GM18502 (cell line): ENCODE measurements around the gene PCIF1.

Experiments
- ATAC-seq: cut with Tn5 transposase; IDR thresholded peaks from one replicate; pipeline ENCODE4 v1.9.1; 2021; ENCODE audit warnings: mild to moderate bottlenecking; ENCODE audit not compliant: unreplicated experiment, poor library complexity

Gene PCIF1

GRCh38 chr20:45962031-45962755 lies 27.7 kb downstream of the PCIF1 start:
- ATAC-seq = no peak

DNA sequence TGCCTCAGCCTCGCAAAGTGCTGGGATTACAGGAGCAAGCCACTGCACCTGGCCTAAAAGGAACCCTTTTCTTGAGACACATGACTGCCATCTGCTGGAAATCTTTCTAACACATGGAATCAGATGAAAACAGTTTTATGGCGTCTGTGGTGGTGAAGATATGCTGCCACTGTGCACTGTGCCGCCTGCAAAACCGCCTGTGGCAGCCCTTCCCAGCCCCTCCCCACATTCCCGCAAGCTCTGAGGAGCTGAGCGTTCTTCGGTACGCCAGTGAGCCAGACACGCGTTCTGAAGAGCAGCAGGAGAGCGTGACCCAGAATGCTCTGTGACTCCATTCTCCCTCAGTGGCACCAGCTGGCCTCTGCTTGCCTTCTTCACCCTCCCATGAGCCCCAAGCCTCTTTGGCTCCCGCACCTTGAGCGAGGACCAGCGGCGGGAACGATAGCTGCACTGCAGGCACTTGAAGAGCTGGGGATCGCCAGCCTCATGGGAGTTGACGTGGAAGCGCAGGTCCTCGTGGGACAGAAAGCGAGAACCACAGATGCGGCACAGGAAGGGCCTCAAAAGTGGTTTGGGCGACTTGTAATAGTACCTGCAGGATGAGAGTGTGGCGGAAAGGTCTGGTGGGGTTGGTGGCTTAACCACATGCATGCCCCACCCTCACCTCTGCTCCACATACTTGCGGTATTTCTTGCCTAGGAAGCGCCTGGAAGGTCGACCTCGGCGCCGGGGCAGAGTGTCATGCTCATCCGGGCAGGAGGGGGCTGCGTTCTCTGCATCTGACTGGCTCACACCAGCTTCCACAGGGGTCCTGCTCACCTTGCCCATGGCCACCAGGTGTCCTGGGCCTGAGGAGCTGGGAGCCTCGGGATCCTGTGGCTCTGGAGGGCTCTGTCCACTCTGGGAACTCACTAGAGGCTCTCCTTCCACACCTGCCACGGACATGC lies 28.8 kb downstream of the PCIF1 start:
- no peak for ATAC-seq

GRCh38 chr20:45964006-45964400 lies 29.5 kb downstream of the PCIF1 start:
- no peak for ATAC-seq

GRCh38 chr20:45965169-45966002 lies 30.9 kb downstream of the PCIF1 start:
- no peak for ATAC-seq

- ATAC-seq = no peak
Observed at GRCh38 chr20:45967551-45968080, 33.1 kb downstream of the PCIF1 start.

GRCh38 chr20:45968081-45968671 lies 33.7 kb downstream of the PCIF1 start:
- no peak for ATAC-seq

DNA sequence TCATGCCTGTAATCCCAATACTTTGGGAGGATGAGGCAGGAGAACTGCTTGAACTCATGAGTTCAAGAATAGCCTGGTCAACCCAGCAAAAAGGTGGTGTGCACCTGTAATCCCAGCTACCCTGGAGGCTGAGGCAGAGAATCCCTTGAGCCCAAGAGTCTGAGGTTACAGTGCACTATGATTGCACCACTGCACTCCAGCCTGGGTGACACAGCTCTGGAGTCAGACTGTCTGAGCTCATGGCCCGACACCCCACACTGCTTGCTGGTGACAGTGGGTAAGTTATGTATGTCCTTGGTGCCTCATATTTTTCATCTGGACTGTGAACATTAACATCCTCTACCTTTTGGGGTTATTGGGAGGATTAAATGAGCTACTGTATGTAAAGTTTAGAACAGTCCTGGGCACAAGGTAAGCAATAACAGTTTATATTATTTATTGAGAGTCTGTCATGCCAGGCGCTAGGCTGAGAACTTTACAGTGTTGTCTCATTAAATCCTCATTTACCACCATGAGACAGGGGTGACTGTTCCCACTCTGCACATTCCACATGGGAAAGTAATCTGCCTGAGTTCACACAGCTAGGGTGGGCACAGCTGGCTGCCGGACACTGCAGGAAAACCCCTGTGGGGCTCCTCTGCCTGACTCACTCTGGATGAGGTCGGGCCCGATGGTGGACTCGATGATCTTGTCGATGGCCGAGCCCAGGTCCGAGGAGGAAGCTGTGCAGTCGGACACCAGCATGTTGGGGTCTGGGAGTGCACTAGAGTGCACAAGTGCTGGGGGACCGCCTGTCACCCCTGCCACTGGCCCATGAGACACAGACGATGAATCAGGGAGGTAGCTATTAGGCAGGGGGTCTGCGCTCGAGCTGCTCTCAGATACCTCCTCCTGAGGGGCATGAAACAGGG lies 34.6 kb downstream of the PCIF1 start:
- ATAC-seq = no peak

GRCh38 chr20:45969712-45970634 lies 35.5 kb downstream of the PCIF1 start:
- ATAC-seq = no peak

DNA sequence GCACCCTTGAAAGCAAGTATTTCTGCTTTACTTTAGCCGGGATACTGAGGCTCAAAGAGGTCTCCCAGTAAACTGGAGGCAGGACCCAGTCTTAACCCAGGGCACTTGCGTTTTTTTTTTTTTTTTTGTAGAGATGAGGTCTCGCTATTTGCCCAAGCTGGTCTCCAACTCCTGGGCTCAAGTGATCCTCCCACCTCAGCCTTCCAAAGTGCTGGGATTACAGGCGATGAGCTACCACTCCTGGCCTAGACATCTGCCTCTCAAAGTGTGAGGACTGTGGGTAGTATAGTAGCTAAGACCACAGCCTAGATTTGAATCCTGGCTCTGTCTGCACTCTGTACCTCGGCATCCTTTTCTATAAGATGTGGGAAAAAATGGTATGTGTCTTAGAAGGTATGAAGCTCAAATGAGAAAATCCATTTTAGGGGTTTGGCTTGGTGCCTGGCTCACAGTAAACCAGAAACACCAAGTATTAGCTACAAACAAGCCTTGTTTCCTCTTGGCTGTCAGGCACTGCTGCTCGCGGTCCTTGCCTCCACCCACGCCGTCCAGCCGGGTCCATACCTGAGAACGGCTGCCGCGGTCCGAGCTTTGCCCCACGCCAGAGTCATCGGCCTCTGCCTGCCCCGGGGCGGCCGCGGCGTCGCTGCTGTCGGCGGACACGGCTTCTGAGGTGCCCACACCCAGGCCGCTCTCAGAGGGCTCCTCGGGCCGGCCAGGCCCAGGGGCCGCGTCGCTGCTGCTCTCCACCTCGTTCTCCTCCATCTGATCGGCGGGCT lies 36.4 kb downstream of the PCIF1 start:
- ATAC-seq = peak; percentile 5

GRCh38 chr20:45971425-45971674 lies 36.9 kb downstream of the PCIF1 start:
- peak; percentile 23 for ATAC-seq

- peak; percentile 74 for ATAC-seq
Observed at GRCh38 chr20:45971675-45972499, 37.4 kb downstream of the PCIF1 start, which contains the start of gene ZNF335. Gene ZNF335, minus strand, starts transcription at chr20:45972203. Its CDS starts 793 bp downstream, at chr20:45971410.

- no peak for ATAC-seq
Observed at GRCh38 chr20:45972500-45973183, 38.2 kb downstream of the PCIF1 start.

DNA sequence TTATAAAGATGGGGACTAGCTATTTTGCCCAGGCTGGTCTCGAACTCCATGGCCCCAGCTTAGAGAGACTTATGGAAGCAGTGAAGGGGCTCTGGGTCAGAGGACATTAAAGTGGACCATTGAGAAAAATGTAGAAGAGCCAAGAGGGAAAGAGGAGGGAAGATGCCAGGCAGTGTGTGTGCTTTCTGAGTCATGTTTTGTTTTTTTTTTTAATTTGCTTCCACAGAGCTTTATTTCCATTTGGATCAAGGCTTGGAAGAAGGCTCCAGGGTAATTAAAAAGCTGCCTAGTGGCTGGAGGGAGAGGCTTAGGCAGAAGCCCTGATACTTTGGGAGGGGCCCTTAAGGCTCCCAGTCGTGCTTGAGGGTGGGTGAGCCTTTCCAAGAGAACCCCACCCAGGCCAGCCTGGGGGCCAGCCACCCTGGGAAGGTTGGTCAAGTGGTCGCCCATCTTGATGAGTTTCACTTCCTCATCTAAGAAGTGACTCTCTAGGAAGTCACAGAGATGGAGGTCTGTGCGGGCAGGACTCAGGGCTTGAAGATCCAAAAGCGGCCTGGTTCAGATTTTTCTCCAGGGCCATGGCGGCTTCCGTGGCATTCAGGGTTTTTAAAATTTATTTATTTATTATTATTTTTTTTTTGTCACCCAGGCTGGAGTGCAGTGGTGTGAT lies 40.5 kb downstream of the PCIF1 start:
- ATAC-seq = no peak

DNA sequence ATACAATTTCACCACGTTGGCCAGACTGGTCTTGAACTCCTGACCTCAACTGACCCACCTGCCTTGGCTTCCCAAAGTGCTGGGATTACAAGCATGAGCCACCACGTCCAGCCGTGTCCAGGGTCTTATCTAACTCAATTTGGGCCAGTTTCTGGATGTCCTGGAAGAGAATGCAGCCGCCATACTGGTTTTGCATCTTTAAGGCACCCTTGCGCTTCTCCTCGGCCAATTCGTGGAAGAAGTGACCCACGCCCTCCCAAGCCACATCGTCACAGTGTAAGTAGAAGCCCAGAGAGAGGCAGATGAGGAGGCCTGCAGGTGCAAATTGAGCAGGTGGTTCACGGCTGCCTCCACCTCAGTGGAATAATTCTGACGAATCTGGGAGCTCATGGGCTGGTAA lies 41.2 kb downstream of the PCIF1 start:
- no peak for ATAC-seq

GRCh38 chr20:45976086-45976485 lies 41.6 kb downstream of the PCIF1 start:
- ATAC-seq = no peak
